ENCODE results near the gene ACOT9. TPM values are rescaled to one million over a fixed set of nuclear protein-coding genes. Genes with fewer than 3 reads are reported as not detected.

Gene ACOT9
- total RNA-seq, 4 donors from 2014 or later = 48.7 to 70.7 (median 57.7) TPM

DNA sequence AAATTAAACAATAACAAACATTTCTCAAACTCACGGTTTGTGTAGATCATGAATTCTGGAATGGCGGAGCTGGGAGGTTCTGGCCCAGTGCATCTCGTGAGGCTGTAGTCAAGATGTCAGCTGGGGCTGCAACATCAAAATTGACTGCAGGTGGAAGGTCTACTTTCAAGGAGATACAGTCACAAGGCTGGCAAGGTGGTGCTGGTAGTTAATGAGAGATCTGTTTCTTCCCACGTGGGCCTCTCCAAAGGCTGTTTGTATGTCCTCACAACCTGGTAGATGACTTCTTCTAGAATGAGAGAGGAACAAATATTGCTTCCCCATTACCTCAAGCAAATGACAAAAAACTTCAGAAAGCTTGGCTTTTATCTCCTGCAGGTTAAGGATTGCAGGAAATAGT, 83.7 kb downstream of the ACOT9 start:
- Histone ChIP-seq H3K9me3 (no peaks in the 10 kb centered on the region), H3K27me3 (no peaks in the 10 kb centered on the region), H3K27ac (no peak overlapping the region), H3K4me1 (no peaks in the 10 kb centered on the region), H3K36me3 (no peaks in the 10 kb centered on the region), H3K4me3 (no peak overlapping the region)
- ATAC-seq = no peak
- 74 to 76% methylated on average over 4 of the region's 4 CpGs for WGBS, 2 donors (ENCODE audit: low coverage in 1 of 2)
- TF ChIP-seq POLR2A (IDR thresholded peaks at IDR 0.05) = no peak
- TF ChIP-seq POLR2AphosphoS5 (IDR thresholded peaks at IDR 0.05) = no peak
- no peak for TF ChIP-seq EP300 (IDR thresholded peaks at IDR 0.05)
- TF ChIP-seq, protein P1, sequence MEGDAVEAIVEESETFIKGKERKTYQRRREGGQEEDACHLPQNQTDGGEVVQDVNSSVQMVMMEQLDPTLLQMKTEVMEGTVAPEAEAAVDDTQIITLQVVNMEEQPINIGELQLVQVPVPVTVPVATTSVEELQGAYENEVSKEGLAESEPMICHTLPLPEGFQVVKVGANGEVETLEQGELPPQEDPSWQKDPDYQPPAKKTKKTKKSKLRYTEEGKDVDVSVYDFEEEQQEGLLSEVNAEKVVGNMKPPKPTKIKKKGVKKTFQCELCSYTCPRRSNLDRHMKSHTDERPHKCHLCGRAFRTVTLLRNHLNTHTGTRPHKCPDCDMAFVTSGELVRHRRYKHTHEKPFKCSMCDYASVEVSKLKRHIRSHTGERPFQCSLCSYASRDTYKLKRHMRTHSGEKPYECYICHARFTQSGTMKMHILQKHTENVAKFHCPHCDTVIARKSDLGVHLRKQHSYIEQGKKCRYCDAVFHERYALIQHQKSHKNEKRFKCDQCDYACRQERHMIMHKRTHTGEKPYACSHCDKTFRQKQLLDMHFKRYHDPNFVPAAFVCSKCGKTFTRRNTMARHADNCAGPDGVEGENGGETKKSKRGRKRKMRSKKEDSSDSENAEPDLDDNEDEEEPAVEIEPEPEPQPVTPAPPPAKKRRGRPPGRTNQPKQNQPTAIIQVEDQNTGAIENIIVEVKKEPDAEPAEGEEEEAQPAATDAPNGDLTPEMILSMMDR (IDR thresholded peaks at IDR 0.05) = no peak

DNA sequence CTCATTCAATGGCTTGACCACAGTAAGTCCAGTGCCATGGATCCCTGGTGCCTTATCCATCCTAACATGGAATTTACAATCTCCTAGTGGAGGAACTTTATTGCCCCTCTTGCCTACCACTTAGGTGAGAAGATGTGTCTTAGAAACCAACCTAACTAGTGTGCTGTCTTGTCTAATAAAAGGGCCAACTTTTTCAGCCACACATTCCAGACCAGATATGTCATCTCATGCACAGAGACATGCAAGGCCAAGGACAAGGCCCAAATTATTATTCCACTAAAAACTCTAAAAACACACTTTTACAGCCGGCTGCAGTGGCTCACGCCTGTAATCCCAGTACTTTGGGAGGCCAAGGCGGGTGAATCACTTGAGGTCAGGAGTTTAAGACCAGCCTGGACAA, 86.4 kb downstream of the ACOT9 start:
- TF ChIP-seq, protein P1 (IDR thresholded peaks at IDR 0.05) = no peak
- no peak for TF ChIP-seq POLR2AphosphoS5 (IDR thresholded peaks at IDR 0.05)
- no peak for TF ChIP-seq EP300 (IDR thresholded peaks at IDR 0.05)
- no peak for TF ChIP-seq POLR2A (IDR thresholded peaks at IDR 0.05)
- Histone ChIP-seq H3K4me3 (no peak overlapping the region), H3K36me3 (no peaks in the 10 kb centered on the region), H3K27me3 (no peaks in the 10 kb centered on the region), H3K4me1 (no peaks in the 10 kb centered on the region), H3K9me3 (no peaks in the 10 kb centered on the region), H3K27ac (no peak overlapping the region)
- ATAC-seq = no peak
- WGBS, 2 donors (ENCODE audit: low coverage in 1 of 2) = 76% methylated on average over 2 of the region's 3 CpGs; no CpG with 5 or more reads in 1 of the 2 donors

DNA sequence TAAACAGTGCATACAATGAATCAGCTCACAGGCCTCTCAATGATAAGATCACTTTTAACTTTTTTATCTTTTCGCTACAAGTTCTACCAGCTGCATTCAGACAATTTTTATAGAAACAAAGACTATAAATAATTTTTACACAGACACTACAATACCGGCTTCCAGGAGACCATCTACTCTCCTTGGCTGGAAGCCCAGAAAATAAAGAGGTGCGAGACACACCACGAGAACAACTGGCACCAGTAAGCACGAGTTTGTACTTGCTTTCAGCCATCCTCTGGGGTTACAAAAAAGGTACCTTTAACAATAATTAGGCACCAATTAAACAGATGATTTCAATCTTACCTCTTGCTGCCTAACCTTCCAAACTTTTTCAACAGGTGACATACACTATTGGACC, 87.0 kb downstream of the ACOT9 start:
- no peak for ATAC-seq
- Histone ChIP-seq H3K9me3 (no peaks in the 10 kb centered on the region), H3K4me1 (no peaks in the 10 kb centered on the region), H3K4me3 (no peak overlapping the region), H3K27ac (no peak overlapping the region), H3K36me3 (no peaks in the 10 kb centered on the region), H3K27me3 (no peaks in the 10 kb centered on the region)
- TF ChIP-seq EP300 (IDR thresholded peaks at IDR 0.05) (no peak), POLR2A (IDR thresholded peaks at IDR 0.05) (no peak), POLR2AphosphoS5 (IDR thresholded peaks at IDR 0.05) (no peak)
- TF ChIP-seq, protein P1 (IDR thresholded peaks at IDR 0.05) = no peak
- 21 to 28% methylated on average over 2 to 5 of the region's 5 CpGs for WGBS, 2 donors (ENCODE audit: low coverage in 1 of 2)

Small RNA genes lying within 50 kb of the gene (small RNA-seq; reads per million reads assigned to genes)
- gene RF00019 = 0 reads per million in 4 donors

Other genes with a start within 250 kb of the ACOT9 start
- gene PRDX4, start 75.8 kb downstream of the ACOT9 start, total RNA-seq = 100 to 1,000 TPM in 1 of 4 donors, 10 to 100 TPM in 3; 47.6 to 126 (median 74.3) TPM
- 100 to 1,000 TPM; 167 to 405 (median 277) TPM for gene SAT1, start 39.9 kb upstream of the ACOT9 start, total RNA-seq
- 10 to 100 TPM in 1 of 4 donors, 1 to 10 TPM in 3; 4.5 to 19.8 (median 8.7) TPM for gene APOO, start 164.7 kb upstream of the ACOT9 start, total RNA-seq
- under 1 TPM in 1 of 4 donors, not detected in 3; 0.15 TPM for gene CXorf58, start 164.7 kb upstream of the ACOT9 start, total RNA-seq

Measured in gastroesophageal sphincter (tissue), 4 donors.